ELR (cell line): ENCODE data around the gene SMIM43.

Source experiments
- DNase-seq: peaks from one replicate; pipeline ENCODE4 v3.0.0-alpha.2; 2015; ENCODE audit warnings: low read depth

Gene SMIM43

GRCh38 chr4:121764702-121765367 is at the start of gene SMIM43:
Gene SMIM43, minus strand, starts transcription at chr4:121765164. Its CDS starts 59 bp downstream, at chr4:121765105.
- DNase-seq, result peak; percentile 16

DNA sequence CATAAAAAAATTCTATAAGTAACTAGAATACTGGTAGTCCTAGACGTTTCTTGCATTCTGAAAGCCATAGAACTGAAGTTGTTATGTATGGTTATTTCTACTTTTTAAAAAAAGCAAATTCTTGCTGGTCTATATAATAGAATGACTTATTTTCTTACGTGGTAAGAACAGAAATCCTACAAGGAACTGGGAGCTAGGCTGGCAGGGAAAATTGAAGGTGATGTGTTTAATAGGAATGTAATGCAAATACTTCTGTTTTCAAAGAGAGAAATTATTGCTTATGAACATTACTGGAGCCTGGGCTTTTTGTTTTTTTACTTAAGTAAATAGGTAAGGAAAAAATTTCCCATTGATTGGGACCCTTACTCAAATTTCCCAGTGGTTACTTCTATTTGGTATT is 49.8 kb upstream of the SMIM43 start:
- DNase-seq, result peak; percentile 50

DNA sequence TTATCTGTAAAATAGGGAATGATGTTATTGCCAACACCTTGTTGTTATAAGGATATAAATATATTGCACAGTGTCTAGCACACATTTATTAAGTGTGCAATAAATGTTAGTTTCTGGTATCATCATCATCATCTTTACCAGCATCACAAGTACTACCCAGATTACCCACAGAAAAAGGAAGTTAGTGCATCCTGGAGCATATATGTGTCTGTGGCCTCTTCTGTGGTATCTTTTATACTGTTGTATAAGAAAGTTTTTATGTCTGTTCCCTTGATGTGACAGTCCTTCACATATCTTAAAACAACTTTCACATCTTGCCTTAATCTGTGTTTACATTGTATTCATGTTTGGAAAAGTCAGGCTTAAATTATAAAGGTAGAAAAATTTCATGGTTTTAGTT is 46.2 kb upstream of the SMIM43 start:
- no peak for DNase-seq

DNA sequence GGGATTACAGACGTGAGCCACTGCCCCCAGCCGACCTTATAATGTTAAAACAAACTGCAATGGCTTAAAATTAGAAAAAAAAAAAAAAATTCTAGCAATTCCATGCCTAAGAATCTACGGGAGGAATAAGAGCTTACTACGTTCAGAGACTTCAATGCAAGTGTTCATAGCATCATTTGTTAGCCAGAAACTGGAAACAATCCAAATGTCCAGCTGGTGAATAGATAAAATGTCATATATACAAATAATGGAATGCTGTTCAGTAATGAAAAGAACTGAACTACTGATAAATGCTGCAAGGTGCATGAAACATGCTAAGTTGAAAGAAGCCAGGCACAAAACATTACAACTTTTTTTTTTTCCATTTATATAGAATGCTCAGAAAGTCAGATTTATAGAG is 41.4 kb upstream of the SMIM43 start:
- no peak for DNase-seq

GRCh38 chr4:121801715-121802075 is 36.7 kb upstream of the SMIM43 start:
- no peak for DNase-seq

DNA sequence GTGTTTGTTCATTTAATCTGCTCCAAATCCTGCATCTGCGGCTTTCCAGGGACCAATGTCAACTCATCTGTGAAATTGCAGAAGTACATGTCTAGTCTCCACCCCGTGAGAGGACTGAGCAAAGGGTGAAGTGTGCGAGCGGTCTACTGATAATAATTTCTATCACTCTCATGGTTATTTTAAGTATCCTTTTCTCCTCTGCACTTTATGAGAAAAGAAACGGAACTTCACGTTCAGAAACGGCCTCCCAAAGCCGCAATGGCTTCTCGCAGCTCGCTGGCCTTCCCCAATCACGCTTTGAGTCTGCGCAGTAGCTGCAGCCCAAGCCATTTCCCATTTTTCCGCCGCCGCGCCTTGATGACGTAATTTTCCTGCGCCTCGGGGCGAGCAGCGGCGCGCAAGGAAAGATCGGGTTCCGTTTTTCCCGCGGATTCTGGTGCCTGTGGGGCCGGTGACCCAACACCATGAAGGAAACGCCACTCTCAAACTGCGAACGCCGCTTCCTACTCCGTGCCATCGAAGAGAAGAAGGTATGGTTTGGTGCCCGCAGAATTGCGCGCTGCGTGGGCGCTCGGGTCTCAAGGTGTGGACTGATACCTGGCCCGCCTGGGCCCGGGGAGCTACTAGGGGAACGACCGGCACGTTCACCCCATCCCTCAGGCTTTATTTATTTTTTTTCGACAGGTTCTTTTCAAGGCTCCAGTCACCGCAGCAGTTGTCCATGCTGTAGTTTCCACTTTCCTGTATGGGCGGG is 36.2 kb upstream of the SMIM43 start, which contains the start of gene EXOSC9:
TSS of gene EXOSC9 (plus strand) at position 363 of the 754 bp plus-strand sequence. CDS start at position 465, 102 bp downstream.
- DNase-seq, result peak; percentile 94

GRCh38 chr4:121800638-121800960 is 35.6 kb upstream of the SMIM43 start:
- no peak for DNase-seq

DNA sequence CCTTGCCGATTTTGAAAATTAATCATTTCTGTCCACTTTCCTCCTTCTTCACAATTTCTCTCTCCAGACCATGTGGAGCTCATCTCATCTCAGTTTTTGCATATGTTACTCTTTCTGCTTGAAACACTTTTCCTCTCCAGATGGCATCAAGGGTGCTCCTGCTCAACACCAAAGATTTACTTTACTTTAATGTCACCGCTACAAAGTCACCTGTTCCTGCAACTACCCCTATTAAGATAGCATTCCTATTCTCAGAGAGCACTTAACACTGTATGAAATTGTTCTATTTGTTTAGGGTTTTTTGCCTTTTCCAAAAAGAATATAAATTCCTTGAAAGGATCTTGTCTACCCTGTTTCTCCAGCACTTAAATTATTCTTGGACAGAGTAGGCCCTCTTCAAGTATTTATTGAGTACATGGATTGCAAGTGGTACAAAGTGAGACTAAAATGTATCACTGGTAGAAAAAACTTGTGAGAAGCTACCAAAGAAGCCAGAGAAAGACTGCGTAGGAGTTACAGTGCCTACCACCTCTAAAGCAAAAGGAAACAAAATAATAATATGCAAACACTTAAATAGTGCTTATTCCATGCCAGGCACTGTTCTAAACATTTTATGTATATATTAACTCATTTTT is 35.0 kb upstream of the SMIM43 start:
- no peak for DNase-seq

GRCh38 chr4:121799208-121799823 is 34.4 kb upstream of the SMIM43 start:
- DNase-seq, result no peak

DNA sequence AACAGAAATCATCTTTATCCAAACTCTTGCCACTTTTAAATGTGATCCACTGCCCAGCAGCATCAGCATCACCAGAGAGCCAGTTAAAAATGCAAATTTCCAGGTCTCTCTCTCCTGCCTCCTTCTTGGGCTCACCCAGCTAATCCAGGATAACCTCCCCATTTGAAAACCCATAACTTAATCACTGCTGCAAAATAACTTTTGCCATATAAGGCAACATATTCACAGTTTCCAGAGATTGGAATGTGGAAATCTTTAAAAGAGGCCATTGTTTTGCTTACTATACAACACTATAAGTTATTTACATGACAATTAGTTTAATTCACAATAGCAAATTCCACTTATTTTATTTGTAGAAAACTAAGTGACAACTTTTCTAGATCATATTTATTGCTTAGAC is 31.3 kb upstream of the SMIM43 start:
- DNase-seq, result no peak

- DNase-seq, result no peak
Observed at GRCh38 chr4:121794505-121795188, 29.7 kb upstream of the SMIM43 start.

DNA sequence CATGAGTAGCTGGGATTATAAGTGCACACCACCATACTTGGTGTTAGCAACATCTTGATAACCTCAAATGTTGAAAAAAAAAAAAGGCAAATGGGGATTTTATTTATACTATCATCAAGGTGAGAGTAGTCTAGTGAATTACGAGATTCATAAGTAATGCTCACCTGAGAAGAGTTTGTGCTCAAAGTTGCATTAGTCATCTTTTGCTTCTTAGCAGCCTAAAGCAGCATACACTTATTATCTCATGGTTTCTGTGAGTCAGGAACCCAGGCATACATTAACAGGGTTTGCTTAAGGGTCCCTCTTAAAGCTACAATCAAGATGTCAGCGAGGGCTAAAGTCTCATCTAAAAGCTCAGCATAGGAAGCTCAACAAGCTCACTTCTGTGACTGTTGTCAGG is 28.0 kb upstream of the SMIM43 start:
- no peak for DNase-seq

- peak; percentile 86 for DNase-seq
Observed at GRCh38 chr4:121791481-121791880, 26.5 kb upstream of the SMIM43 start.

DNA sequence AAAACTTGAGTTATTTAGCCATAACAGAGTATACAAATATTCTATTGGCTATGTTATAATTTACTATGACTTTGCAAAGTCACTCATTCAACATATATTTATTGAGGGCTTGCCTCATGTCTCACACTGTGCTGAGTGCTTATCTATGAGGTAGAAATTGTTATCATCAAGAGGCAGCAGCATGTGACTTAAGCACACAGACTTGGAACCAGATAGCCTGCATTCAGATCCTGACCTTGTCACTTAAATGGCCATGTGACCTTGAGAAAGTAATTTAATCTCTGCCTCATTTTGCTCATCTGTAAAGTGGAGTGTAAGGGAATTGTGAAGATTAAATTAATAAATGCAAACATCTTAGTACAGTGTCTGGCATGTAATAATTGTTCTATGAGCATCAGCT is 26.0 kb upstream of the SMIM43 start:
- DNase-seq, result peak; percentile 27

DNA sequence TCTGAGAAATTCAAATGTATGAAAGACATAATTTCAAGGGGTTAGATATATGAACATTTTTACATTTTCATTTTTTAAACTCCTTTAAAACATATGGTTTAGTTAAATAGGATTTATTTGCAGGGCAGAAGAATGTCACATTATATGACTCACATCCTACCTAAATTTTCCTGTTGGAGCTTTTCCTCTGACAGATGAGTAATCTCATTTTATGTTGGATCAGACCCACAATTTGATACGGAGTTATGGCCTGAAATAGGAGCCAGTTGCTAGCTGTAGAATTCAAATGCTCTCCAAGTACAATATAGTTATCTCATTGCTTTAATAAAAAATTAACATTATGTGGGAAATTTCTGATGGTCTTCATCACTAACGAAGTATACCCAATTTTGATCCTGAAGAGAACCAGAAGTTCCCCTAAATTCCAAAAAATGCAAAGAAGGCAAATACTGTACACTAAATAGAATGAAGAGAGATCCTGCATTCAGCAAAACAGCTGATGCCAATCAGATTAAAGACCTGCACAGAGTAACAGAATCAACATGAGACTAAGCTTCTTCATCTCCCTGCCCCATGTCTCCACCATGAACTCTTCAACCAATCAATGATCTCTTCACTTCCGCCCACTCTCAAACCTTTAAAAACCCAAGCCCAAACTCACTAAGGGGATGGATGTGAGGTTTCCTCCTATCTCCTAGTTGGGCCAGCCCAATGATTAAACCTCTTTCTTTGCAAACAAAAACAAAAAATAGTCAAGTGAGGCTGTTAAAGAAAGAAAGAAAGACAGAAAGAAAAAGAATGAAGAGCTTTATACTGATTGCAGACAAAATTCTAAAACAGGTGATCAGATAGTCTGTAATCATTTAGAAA is 25.2 kb upstream of the SMIM43 start:
- peak; percentile 88 for DNase-seq

DNA sequence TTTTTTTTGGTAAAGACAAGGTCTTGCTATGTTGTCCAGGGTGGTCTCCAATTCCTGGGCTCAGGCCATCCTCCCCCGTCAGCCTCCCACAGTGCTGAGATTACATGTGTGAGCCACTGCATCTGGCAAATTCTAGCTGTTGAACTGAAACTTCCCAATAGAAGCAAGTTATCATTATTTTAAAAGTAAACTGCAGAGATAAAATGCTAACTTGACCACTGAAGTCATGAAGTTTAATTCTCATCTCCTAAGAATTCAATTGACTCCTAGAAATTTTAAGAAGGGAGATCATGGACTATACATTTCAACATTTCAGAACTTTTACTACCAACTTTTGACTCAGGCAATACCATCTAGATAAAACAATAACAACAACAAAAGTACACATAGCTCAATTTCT is 24.5 kb upstream of the SMIM43 start:
- DNase-seq, result peak; percentile 23

DNA sequence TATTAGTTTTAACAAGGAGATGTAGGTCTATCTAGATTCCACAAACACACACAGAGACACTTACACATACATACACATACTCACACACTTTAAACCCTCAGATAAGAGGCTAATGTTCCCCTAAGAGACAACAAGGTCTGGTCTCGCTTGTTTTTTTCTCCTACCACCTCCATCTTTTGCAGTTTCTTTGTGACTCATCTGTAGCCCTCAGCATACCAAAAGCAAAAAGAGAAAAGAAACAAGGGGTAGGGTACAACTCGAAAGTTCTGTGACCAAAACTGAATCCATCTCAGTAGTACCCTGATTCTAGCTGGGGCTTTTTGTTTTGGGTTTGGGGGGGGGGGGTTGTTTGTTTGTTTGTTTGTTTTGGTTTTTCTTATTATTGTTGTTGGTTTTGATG is 23.9 kb upstream of the SMIM43 start:
- DNase-seq, result no peak

GRCh38 chr4:121786221-121786620 is 21.3 kb upstream of the SMIM43 start:
- DNase-seq, result no peak

- peak; percentile 26 for DNase-seq
Observed at GRCh38 chr4:121785479-121785878, 20.5 kb upstream of the SMIM43 start.

DNA sequence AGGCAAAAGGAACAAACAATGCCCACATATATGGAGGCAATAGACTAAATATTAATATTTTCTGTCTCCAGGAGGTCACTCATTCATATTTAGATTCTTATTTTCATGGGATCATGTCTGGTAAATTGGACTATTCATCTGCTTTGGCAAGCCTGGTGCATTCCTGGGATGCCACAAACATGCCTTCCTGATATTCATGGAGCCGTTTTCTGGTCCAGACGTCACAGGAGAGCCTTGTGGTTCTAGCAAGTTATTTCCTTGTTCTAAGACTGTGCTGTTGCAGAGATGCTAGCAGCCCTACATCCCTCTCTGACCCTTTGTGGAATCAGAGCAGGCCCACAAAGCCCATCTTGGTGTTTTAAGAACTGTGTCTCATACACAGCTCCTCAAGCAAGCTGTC is 20.0 kb upstream of the SMIM43 start:
- DNase-seq, result peak; percentile 94

DNA sequence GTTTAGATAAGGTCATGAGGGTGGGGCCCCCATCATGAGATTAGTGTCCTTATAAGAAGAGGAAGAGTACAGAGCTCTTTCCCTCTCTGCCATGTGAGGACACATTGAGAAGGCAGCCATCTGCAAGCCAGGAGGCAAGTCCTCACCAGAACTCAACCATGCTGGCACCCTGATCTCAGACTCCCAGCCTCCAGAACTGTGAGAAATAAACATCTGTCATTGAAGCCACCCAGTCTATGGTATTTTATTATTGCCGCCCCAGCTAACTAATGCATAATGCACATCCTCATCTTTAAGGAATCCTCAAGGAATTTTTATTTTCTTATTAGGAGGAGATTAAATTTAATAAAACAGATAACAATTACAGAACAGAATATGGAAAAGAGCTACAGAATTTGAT is 19.4 kb upstream of the SMIM43 start:
- DNase-seq, result peak; percentile 48
